Adrenal gland (tissue), 5 donors: ENCODE results near the gene VDAC2.

ENCODE experiments used
- CTCF ChIP-seq, 6 experiments: fragments of 450-650 bp in 4 of 6; fragments of 200-600 bp in 2 of 6; sonication (generic) in 1 of 6; IDR thresholded peaks; 1 replicate in 5 of 6; 2 replicates in 1 of 6; pipeline versions ENCODE4 v1.5.1 to v1.8.0; 2016 to 2021; ENCODE audit warnings: antibody characterized with exemption in 6 of 6, mild to moderate bottlenecking in 2 of 6, moderate library complexity in 1 of 6
- POLR2A ChIP-seq, 2 donors: fragments of 450-650 bp; IDR thresholded peaks; one replicate each; pipeline ENCODE4 v1.6.1; 2017; ENCODE audit warnings: antibody characterized with exemption in 2 of 2, mild to moderate bottlenecking in 2 of 2, moderate library complexity in 1 of 2
- donor health status: DM: no; HTN: no; CAD: no.

DNA sequence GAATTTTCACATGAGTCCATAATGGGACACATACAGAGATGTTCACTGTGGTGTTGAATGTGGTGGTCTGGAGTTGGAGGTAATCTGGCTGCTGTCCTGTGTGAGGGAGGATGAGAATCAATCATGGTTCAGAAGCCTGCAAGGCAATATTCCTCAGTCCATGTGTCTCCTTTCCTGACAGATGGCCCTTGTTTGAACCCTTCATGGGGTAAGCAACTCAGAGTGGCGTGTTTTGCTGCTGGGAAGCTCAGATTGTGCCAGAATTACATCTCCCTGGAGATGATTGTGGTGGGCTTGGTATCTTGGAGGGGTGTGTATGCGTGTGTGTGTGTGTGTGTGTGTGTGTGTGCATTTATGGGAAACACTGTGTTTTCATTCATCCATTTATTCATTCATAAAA, 69.6 kb downstream of the VDAC2 start:
- no peak for TF ChIP-seq CTCF (IDR thresholded peaks at IDR 0.05)
- no peak for TF ChIP-seq POLR2A (IDR thresholded peaks at IDR 0.05)
